RWPE2 (cell line): ENCODE data around the gene ATP10A.

ENCODE experiments used
- ATAC-seq: fragments of 200-7000 bp; cut with Tn5 transposase; 3 replicates; pipeline ENCODE4 v1.9.1; 2021; ENCODE audit warnings: low read depth
- DNase-seq: peaks from one replicate; pipeline ENCODE4 v3.0.0-alpha.2; 2020; ENCODE audit warnings: low spot score
- H3K27ac ChIP-seq: fragments of 450-650 bp; 2 replicates; pipeline ENCODE4 v1.5.1; 2017; ENCODE audit warnings: mild to moderate bottlenecking; ENCODE audit not compliant: poor library complexity, severe bottlenecking
- H3K27me3 ChIP-seq: fragments of 250-450 bp; sonication (Bioruptor Pico); 2 replicates; pipeline ENCODE4 v1.5.1; 2021; ENCODE audit warnings: mild to moderate bottlenecking, moderate library complexity; ENCODE audit not compliant: insufficient read depth, poor library complexity, severe bottlenecking
- H3K36me3 ChIP-seq: fragments of 250-450 bp; sonication (Bioruptor Pico); 2 replicates; pipeline ENCODE4 v1.5.1; 2020; ENCODE audit warnings: low read depth, mild to moderate bottlenecking, moderate library complexity
- H3K4me1 ChIP-seq: fragments of 250-450 bp; sonication (Bioruptor Pico); 2 replicates; pipeline ENCODE4 v1.5.1; 2021; ENCODE audit warnings: mild to moderate bottlenecking, moderate library complexity; ENCODE audit not compliant: insufficient read depth, poor library complexity, severe bottlenecking
- H3K4me3 ChIP-seq: fragments of 250-450 bp; sonication (Bioruptor Pico); 2 replicates; pipeline ENCODE4 v1.5.1; 2021; ENCODE audit warnings: mild to moderate bottlenecking, moderate library complexity; ENCODE audit not compliant: severe bottlenecking
- H3K9me3 ChIP-seq: fragments of 250-450 bp; sonication (Bioruptor Pico); 2 replicates; pipeline ENCODE4 v1.5.1; 2021; ENCODE audit warnings: mild to moderate bottlenecking, moderate library complexity; ENCODE audit not compliant: severe bottlenecking
- TF ChIP-seq, protein P1 (sequence below): fragments of 450-650 bp; IDR thresholded peaks from one replicate; pipeline ENCODE4 v1.5.1; 2017; ENCODE audit warnings: mild to moderate bottlenecking, moderate library complexity; ENCODE audit not compliant: poor library complexity, severe bottlenecking

Gene ATP10A

DNA sequence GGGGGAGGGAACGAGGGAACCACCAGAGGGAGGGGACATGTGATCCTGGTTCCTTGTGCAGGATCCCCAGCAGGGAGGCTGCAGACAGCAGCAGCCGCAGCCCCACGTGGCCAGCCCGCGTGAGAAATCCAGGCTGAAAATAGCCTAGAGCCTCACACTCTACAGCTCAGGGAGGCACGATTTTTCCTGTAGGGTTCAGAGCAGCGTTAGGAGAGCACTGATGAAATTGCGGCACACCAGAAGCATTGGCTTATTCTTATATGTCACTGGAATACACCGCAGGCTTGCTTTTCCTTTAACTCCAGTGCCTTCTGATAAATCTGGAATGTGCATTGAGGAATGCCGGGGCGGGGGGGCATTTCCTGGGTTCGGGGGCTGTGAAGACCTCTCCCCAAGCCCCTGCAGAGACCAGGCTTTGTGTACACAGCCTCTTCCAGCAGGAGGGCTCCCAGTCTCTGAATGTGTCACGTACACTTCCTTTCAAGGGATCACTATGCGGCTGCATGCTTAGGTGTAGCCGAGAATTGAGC, 193.0 kb downstream of the ATP10A start:
- no peaks in the 10 kb centered on the region for H3K9me3 ChIP-seq

DNA sequence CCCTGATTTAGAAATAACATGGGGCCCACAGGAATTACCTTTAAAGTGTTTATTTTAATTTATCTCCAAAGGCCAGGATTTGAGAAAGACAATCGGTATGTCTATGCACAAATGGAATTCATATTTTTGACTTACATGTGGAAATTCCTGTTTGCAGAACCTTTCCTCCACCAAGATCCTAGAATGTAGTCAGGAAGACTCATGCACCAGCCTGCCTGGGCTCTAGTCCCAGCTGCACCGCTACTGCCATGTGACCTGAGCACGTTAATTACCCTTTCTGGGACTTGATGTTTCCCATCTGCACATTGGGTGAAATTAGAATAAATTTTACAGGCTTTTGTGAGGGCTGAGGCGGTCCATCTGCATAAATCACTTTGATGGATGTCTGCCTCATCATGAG, 194.2 kb downstream of the ATP10A start:
- H3K27ac ChIP-seq, result no peak overlapping the region
- no peaks in the 10 kb centered on the region for H3K9me3 ChIP-seq
- ATAC-seq (no peak), DNase-seq (no peak)
- H3K27me3 ChIP-seq, result peaks cover 31% of the 10 kb centered on the region
- TF ChIP-seq, protein P1, sequence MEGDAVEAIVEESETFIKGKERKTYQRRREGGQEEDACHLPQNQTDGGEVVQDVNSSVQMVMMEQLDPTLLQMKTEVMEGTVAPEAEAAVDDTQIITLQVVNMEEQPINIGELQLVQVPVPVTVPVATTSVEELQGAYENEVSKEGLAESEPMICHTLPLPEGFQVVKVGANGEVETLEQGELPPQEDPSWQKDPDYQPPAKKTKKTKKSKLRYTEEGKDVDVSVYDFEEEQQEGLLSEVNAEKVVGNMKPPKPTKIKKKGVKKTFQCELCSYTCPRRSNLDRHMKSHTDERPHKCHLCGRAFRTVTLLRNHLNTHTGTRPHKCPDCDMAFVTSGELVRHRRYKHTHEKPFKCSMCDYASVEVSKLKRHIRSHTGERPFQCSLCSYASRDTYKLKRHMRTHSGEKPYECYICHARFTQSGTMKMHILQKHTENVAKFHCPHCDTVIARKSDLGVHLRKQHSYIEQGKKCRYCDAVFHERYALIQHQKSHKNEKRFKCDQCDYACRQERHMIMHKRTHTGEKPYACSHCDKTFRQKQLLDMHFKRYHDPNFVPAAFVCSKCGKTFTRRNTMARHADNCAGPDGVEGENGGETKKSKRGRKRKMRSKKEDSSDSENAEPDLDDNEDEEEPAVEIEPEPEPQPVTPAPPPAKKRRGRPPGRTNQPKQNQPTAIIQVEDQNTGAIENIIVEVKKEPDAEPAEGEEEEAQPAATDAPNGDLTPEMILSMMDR, result no peak
- H3K4me3 ChIP-seq, result no peak overlapping the region
- H3K36me3 ChIP-seq, result no peaks in the 10 kb centered on the region
- no peaks in the 10 kb centered on the region for H3K4me1 ChIP-seq

More for the DNA sequence above, 193.0 kb downstream of the ATP10A start:
- no peak for DNase-seq
- Histone ChIP-seq H3K27ac (no peak overlapping the region), H3K36me3 (no peaks in the 10 kb centered on the region), H3K27me3 (peaks cover 31% of the 10 kb centered on the region), H3K4me1 (no peaks in the 10 kb centered on the region), H3K4me3 (no peak overlapping the region)
- ATAC-seq, result 0 out of 3 replicates have a peak, but pooled peaks have one; percentile 12
- TF ChIP-seq, protein P1, result no peak

DNA sequence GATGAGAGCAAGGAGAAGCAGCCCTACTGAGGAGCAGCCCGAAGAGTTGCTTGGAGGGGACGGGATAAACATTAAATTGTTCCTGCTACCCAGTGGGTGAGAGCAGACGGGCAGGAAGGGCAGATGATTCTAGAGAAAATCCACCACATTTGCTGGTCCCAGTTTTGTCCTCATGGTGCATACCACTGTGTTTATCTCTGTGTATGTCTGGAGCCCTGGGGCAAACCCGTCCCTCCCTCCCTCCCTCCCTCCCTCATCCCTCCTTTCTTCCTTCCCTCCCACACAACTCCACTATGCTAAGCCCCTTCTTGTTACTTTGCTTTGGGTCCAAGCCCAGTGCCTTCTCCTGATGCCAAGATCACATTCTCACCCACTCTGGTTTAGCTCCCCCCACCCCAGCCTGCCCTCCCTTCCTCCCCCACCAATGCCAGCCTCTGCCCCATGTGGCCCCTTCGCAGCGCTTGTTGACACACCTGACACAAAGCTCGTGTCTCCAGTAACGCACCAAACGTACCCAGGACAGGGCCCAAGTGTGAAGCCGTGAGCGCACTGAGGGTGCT, 194.8 kb downstream of the ATP10A start:
- no peak overlapping the region for H3K4me3 ChIP-seq
- H3K4me1 ChIP-seq, result no peaks in the 10 kb centered on the region
- no peaks in the 10 kb centered on the region for H3K36me3 ChIP-seq
- DNase-seq, result no peak
- peaks cover 31% of the 10 kb centered on the region for H3K27me3 ChIP-seq
- no peak overlapping the region for H3K27ac ChIP-seq
- no peak for ATAC-seq
- H3K9me3 ChIP-seq, result no peaks in the 10 kb centered on the region
- TF ChIP-seq, protein P1, result no peak

DNA sequence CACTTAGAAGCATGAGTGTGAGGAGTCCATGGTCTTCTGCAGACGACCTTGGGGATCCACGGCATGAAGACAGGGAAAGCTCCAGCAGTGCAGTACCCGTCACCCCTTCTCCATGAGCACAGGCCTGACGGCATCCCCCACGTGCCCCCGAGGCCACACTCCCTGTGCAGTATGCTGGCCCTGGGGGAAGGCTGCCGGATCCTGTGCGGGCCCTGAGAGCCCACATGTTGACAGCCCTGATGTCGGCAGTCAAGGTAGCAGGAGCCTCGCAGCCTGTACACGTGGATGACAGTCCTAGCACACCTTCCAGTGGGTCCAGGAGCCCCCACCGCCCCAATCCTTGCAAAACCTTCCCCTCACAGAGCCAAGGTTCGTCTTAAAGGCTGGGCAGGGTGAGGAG, 195.3 kb downstream of the ATP10A start:
- H3K4me1 ChIP-seq, result no peaks in the 10 kb centered on the region
- H3K27ac ChIP-seq, result no peak overlapping the region
- no peaks in the 10 kb centered on the region for H3K36me3 ChIP-seq
- ATAC-seq (no peak), DNase-seq (no peak)
- TF ChIP-seq, protein P1, result no peak
- peaks cover 31% of the 10 kb centered on the region for H3K27me3 ChIP-seq
- no peak overlapping the region for H3K4me3 ChIP-seq
- no peaks in the 10 kb centered on the region for H3K9me3 ChIP-seq

DNA sequence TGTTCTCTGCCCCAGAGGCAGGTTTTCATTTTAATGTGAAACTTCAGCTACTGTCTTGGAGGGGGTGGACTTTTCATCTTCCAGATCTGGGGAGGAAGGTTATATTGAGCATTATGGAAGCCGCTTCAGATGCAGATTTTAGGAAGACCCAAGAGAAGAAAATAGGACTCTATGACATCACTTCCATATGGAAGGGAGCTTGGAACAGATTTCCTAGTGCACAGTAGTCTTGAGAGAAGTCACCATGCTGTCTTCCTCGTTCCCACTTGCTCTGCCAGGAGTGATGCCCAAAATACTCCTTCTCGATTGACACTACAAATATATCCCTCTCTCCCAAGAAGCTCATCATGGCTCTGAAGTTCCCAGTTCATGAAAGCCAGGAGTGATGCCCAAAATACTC, 197.2 kb downstream of the ATP10A start:
- H3K27ac ChIP-seq, result no peak overlapping the region
- H3K4me3 ChIP-seq, result no peak overlapping the region
- peaks cover 32% of the 10 kb centered on the region for H3K27me3 ChIP-seq
- TF ChIP-seq, protein P1, result no peak
- H3K36me3 ChIP-seq, result no peaks in the 10 kb centered on the region
- no peaks in the 10 kb centered on the region for H3K4me1 ChIP-seq
- no peak for DNase-seq
- ATAC-seq, result no peak
- H3K9me3 ChIP-seq, result no peaks in the 10 kb centered on the region
